HCT116 (cell line): Measurements from ENCODE around the gene CAPG. TPM values are rescaled to one million over a fixed set of nuclear protein-coding genes. Genes with fewer than 3 reads are reported as not detected.

Source experiments
- ATAC-seq: fragments of 200-7000 bp; cut with Tn5 transposase; 2 replicates; pipeline ENCODE4 v1.9.1; 2020; ENCODE audit warnings: mild to moderate bottlenecking, moderate library complexity
- BruUV-seq: library from RNA; stranded (reverse); fragments of 400-500 nt; replicated peaks from 2 replicates; lab custom pipeline; 2021; lab: Mats Ljungman, UMichigan
- CTCF ChIA-PET: fragments of 300-600 bp; sonication (Branson Sonifier 250); formaldehyde crosslinking; loops from one replicate; lab custom pipeline; 2021; ENCODE audit warnings: antibody characterized with exemption; lab: Charles Lee
- POLR2A ChIA-PET: fragments of 300-600, 350-600 bp; sonication (Branson Sonifier 250); formaldehyde crosslinking; loops from one replicate; lab custom pipeline; 2021; ENCODE audit warnings: antibody characterized with exemption; lab: Charles Lee
- RAD21 ChIA-PET, 2 experiments: fragments of 300-600 bp; sonication (Branson Sonifier 250); formaldehyde crosslinking; loops; one replicate each; lab custom pipeline; 2023; ENCODE audit warnings: low total read pairs in 2 of 2; ENCODE audit not compliant: uncharacterized antibody in 2 of 2, unreplicated experiment in 2 of 2, low non-redundant PET in 1 of 2; lab: Charles Lee
- DNase-seq: peaks from one replicate; pipeline ENCODE4 v3.0.0-alpha.2; 2010; ENCODE audit warnings: low read depth, low spot score
- H2AFZ ChIP-seq: fragments of 200-600 bp; shearing (Covaris generic), sonication (generic); 2 replicates; pipeline ENCODE4 v1.6.1; 2017; ENCODE audit warnings: low read depth, mixed run types, mixed read lengths, antibody characterized with exemption, low read length; ENCODE audit not compliant: poor library complexity, severe bottlenecking
- H3K27ac ChIP-seq: 2 replicates; pipeline ENCODE4 v1.5.1; 2012; ENCODE audit warnings: low read depth, low read length
- H3K27me3 ChIP-seq: fragments of 200-600 bp; sonication (generic); 2 replicates; pipeline ENCODE4 v1.6.1; 2016; ENCODE audit warnings: mixed run types, low read length, mixed read lengths; ENCODE audit not compliant: insufficient read depth
- H3K36me3 ChIP-seq, 2 experiments: fragments of 200-500 bp in 1 of 2; fragments of 200-600 bp in 1 of 2; sonication (Bioruptor generic) in 1 of 2; sonication (generic) in 1 of 2; 2 replicates each; pipeline versions ENCODE4 v1.5.1 to v1.6.1; 2014 to 2016; ENCODE audit warnings: low read length in 2 of 2, inconsistent platforms in 1 of 2, mixed read lengths in 1 of 2, mixed run types in 1 of 2; ENCODE audit not compliant: insufficient read depth in 2 of 2, control insufficient read depth in 1 of 2
- H3K4me1 ChIP-seq, 2 experiments: fragments of 200-600 bp in 1 of 2; sonication (generic) in 1 of 2; 2 replicates each; pipeline versions ENCODE4 v1.5.1 to v1.6.1; 2012 to 2017; ENCODE audit warnings: low read length in 2 of 2, inconsistent platforms in 1 of 2, mild to moderate bottlenecking in 1 of 2, mixed read lengths in 1 of 2, mixed run types in 1 of 2, moderate library complexity in 1 of 2; ENCODE audit not compliant: insufficient read depth in 2 of 2, control insufficient read depth in 1 of 2
- H3K4me2 ChIP-seq: fragments of 200-600 bp; sonication (generic); 2 replicates; pipeline ENCODE4 v1.6.1; 2017; ENCODE audit warnings: mixed run types, low read length, mixed read lengths
- H3K4me3 ChIP-seq, 2 experiments: fragments of 200-600 bp in 1 of 2; sonication (generic) in 1 of 2; replicated peaks in 1 of 2; 2 replicates each; pipeline ENCODE4 v1.5.1; 2011 to 2016; ENCODE audit warnings: low read length in 2 of 2, control low read depth in 1 of 2, low read depth in 1 of 2, mild to moderate bottlenecking in 1 of 2, mixed read lengths in 1 of 2, mixed run types in 1 of 2
- H3K79me2 ChIP-seq: fragments of 200-600 bp; sonication (generic); 2 replicates; pipeline ENCODE4 v1.6.1; 2017; ENCODE audit warnings: mild to moderate bottlenecking, mixed run types, low read length, moderate library complexity, mixed read lengths; ENCODE audit not compliant: insufficient read depth
- H3K9ac ChIP-seq: fragments of 200-600 bp; sonication (generic); 2 replicates; pipeline ENCODE4 v1.6.1; 2016; ENCODE audit warnings: low read length, mixed read lengths
- H3K9me2 ChIP-seq: fragments of 200-600 bp; sonication (generic), shearing (Covaris generic); 2 replicates; pipeline ENCODE4 v1.6.1; 2017; ENCODE audit warnings: mixed run types, mild to moderate bottlenecking, moderate library complexity; ENCODE audit not compliant: insufficient read depth
- H3K9me3 ChIP-seq, 2 experiments: fragments of 200-500 bp in 1 of 2; fragments of 200-600 bp in 1 of 2; sonication (Bioruptor generic) in 1 of 2; sonication (generic) in 1 of 2; 2 replicates each; pipeline ENCODE4 v1.6.1; 2014 to 2017; ENCODE audit warnings: low read length in 2 of 2, mixed read lengths in 2 of 2, inconsistent platforms in 1 of 2, low read depth in 1 of 2, mild to moderate bottlenecking in 1 of 2, mixed run types in 1 of 2, moderate library complexity in 1 of 2; ENCODE audit not compliant: control insufficient read depth in 1 of 2, insufficient read depth in 1 of 2
- H4K20me1 ChIP-seq: fragments of 200-600 bp; sonication (generic), shearing (Covaris generic); 2 replicates; pipeline ENCODE4 v1.6.1; 2017; ENCODE audit warnings: mixed run types, mild to moderate bottlenecking, moderate library complexity; ENCODE audit not compliant: insufficient read depth
- ELF1 ChIP-seq: IDR thresholded peaks from 2 replicates; pipeline ENCODE4 v1.6.1; 2012; ENCODE audit warnings: low read depth, borderline replicate concordance
- FOSL1 ChIP-seq: IDR thresholded peaks from 2 replicates; pipeline ENCODE4 v1.6.1; 2012; ENCODE audit warnings: low read depth
- POLR2AphosphoS5 ChIP-seq: IDR thresholded peaks from 2 replicates; pipeline ENCODE4 v1.6.1; 2011; ENCODE audit warnings: mild to moderate bottlenecking, low read depth, low read length, moderate library complexity
- TCF7L2 ChIP-seq: IDR thresholded peaks from 2 replicates; pipeline ENCODE4 v1.7.0; 2011; ENCODE audit warnings: borderline replicate concordance, inconsistent platforms; ENCODE audit not compliant: insufficient read depth, insufficient read length; ENCODE audit errors: extremely low read depth
- intact Hi-C: fragments of 100-400 bp; cut with micrococcal nuclease; formaldehyde crosslinking; loops from 2 replicates; pipeline ENCODE4 v1.10.0; 2022
- total RNA-seq: library from RNA; stranded (reverse); gene quantifications from one replicate; pipeline ENCODE4 v1.2.1, GENCODE V29; 2021; ENCODE audit not compliant: unreplicated experiment
- TF ChIP-seq, protein P1 (sequence below): IDR thresholded peaks from 2 replicates; pipeline ENCODE4 v1.6.1; 2012
- TF ChIP-seq, protein P2 (sequence below): IDR thresholded peaks from 2 replicates; pipeline ENCODE4 v1.6.1; 2012

Gene CAPG
- total RNA-seq, 1 experiment from 2014 or later = 223 TPM

DNA sequence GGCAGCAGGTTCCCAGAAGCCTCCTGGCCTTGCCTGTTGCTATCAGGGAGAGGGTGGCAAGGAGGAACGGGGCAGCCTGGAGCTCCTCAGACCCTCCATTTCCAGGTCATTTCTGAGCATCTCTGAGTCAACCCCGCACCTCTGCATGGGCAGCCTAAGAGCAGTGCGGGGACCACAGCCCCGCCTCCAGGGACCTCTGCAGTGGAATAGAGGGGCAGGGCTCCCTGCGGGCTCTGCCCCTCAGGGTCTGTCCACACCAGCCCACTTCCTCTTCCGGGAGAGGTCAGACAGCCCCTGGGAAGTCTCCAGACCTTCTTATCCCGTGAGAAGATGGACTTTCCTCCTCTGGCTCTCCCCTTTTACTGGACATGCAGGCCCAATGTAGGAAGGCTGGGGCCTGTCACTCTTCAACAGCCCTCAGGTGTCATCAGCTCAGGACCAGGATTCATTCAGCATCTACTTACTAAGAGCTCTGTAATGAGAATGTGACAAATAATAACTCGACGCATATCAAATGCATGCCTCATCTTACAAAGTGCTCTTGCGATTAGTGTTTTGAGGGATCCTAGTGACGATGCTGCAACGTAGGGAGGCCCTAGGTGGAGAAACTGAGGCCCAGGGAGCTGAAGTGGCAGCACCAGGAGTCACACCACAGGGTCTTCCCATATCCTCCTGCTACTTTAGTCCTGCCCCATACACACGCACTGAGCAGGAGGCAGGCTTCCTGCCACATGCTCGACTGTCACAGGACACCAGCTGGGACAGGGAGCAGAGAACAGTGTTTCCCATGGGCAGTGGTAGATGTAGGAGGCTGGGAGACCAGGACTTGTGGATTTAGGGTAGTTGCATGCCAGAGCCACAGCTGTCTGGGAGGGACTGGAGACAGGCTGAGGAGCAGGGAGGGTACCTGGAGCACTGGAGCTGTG, 36.4 kb upstream of the CAPG start (continued):
- no peak for TF ChIP-seq ELF1
- TF ChIP-seq, protein P1, sequence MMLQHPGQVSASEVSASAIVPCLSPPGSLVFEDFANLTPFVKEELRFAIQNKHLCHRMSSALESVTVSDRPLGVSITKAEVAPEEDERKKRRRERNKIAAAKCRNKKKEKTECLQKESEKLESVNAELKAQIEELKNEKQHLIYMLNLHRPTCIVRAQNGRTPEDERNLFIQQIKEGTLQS = no peak
- TF ChIP-seq, protein P2, sequence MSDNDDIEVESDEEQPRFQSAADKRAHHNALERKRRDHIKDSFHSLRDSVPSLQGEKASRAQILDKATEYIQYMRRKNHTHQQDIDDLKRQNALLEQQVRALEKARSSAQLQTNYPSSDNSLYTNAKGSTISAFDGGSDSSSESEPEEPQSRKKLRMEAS = no peak

DNA sequence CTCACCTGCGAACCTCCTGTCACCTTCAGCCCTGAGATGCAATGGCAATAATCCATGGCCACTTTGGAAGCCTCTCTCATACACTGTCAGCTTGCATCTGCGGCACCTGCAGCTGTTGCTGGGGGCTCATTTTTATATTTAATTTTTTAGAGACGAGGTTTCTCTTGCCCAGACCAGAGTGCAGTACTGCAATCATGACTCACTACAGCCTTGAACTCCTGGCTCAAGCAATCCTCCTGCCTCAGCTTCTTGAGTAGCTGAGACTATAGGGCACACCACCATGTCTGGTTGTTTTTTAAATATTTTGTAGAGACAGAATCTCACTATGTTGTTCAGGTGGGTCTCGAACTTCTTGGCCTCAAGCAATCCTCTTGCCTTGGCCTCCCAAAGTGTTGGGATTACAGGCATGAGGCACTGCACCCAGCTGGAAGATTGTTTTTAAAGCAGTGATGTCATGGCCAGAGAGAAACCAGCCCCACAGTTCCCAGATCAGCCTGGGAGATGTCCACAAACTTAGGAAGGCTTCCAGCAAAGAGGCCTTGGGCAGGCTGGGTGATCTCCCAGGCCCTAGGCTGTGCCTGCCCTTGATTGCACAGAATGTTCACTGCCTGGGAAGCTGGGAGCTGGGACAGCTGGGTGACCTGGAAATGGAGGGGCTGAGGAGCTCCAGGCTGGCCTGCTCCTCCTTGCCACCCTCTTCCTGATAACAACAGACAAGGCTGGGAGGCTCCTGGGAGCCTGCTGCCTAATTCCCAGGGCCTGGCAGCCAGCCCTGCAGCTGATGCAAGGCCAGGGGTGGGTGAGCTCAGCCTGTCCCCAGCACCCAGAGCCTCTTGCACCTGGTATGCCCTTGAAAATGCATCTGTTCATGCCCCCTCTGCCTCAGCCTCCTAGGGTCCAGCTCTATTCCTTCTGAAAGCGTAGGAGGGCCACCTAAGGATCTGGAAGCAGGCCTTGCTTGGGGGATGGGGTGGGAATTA, 35.4 kb upstream of the CAPG start:
- no peaks in the 10 kb centered on the region for H3K9me3 ChIP-seq
- H3K4me3 ChIP-seq = no peak overlapping the region
- no peaks in the 10 kb centered on the region for H3K36me3 ChIP-seq
- no peak for DNase-seq
- TF ChIP-seq FOSL1 (no peak), POLR2AphosphoS5 (peak; percentile 33; the same call in 1 of the 2 replicates), TCF7L2 (no peak)
- H3K9me2 ChIP-seq = no peaks in the 10 kb centered on the region
- H2AFZ ChIP-seq = peak overlapping the region; percentile 42
- H3K9ac ChIP-seq = no peak overlapping the region
- no peaks in the 10 kb centered on the region for H4K20me1 ChIP-seq
- intact Hi-C loops = no loop called here
- no peak overlapping the region for H3K4me2 ChIP-seq
- ChIA-PET POLR2A (interaction anchor here (0.8 to 6.7 kb wide), 4 partner anchors 12 to 101 kb away, joined by 3 to 45 read pairs (median 18); partner anchors contain the start of gene MAT2A), CTCF (interaction anchor here (1.0 to 1.2 kb wide), 2 partner anchors 10 to 106 kb away, joined by 3 read pairs; no protein-coding TSS in a partner anchor), RAD21 (interaction anchor here in 1 of 2 experiments (0.6 kb wide), 1 partner anchor 93 kb away, joined by 3 read pairs; the partner anchor contains the start of gene MAT2A)
- peak overlapping the region; percentile 46; the same call in 1 of the 2 replicates for H3K27ac ChIP-seq
- peak; percentile 53; the same call in 1 of the 2 replicates for ATAC-seq
- H3K4me1 ChIP-seq = peaks cover 22 to 26% of the 10 kb centered on the region in 2 experiments
- BruUV-seq = TSS peak; percentile 92
- no peaks in the 10 kb centered on the region for H3K27me3 ChIP-seq
- no peaks in the 10 kb centered on the region for H3K79me2 ChIP-seq
